8988T (cell line): ENCODE data around the gene C5orf47.
A peak's percentile ranks its signal among the peaks of the same experiment; 100 is the strongest.

Source experiments
- DNase-seq: peaks from one replicate; pipeline ENCODE4 v3.0.0; 2011

C5orf47 gene

DNA sequence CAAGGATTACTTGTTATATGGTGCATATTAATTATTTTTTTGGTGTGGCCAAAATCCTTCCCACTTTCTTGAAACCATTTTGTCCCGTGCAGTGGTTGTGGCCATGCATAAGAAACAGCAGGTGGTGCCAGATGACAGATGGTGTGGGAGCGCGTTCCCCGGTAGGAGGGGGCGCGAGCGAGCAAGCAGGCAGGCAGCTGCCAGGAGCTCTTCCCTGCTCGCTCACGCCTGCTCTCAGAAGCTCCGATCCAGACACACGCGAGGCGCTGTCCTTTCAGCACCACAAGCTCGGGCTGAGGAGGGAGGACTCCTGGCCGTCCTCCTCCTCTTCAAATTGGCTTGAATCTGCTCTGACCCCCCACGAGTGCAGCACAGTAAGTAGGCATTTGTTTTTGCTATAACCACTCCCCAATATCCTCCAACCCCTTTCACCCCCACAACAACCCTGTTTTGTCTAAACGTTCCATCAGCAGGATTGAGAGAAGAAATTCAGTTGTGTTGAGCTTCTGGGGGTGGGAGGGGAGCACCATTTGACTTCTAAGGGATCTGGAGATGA is 56.6 kb downstream of the C5orf47 start, which contains the start of gene NSG2:
TSS of gene NSG2 (plus strand) at position 237 of the 556 bp plus-strand sequence. CDS start 1,050 bp downstream, outside the sequence.
- peak; percentile 64 for DNase-seq

- DNase-seq: no peak
Measured at GRCh38 chr5:174046558-174046957, 57.6 kb downstream of the C5orf47 start.

DNA sequence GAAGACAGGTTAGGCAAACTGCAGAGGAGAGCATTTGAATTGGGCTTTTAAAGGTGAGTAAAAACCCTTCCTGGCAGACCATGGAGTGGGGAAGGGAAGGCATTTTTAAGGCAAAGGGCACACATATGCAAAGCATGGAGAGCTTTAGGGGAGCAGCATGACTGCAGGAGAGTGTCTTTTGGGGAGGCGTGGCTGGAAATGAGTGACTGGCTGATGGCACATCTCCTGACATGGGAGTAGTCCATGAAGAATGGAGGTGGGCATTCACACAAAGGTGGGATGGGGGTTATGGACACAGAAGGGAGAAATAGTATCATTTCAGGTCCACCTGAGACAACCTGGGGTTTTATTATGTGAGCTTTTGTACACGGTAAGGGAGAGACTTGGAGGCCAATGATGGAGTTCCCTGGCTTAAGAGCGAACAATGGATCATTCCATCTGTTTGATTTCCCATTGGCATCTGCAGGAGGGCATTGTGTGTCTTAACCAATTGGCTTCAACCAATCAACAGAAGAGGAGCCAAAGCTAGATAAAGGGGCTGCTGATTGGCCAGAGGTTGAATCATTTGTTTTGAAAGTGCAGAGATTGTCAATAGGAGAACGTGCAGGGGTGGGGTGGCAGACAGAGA is 58.6 kb downstream of the C5orf47 start:
- no peak for DNase-seq

GRCh38 chr5:174052636-174053035 is 63.7 kb downstream of the C5orf47 start:
- no peak for DNase-seq

DNA sequence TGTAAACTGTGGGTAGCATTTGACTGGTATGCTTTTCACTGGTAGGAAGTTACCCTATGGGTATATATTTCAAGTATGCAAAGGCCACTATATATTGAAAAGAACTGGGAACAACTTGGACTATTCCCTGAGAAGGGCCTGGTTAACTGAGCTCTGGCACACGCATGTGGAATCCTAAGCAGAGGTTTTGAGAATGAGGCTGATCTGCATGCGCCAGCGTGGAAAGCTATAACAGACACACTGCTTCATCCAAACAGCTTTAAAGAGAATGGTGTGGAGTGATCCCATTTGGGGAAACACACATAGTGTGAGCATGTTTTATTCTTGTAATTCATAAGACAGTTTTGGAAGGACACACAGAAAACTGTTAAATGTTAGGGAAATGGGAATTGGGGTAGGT is 64.9 kb downstream of the C5orf47 start:
- no peak for DNase-seq
